Measurements from ENCODE around the gene ZNF383. TPM values are rescaled to one million over a fixed set of nuclear protein-coding genes. Genes with fewer than 3 reads are reported as not detected.
A peak's percentile ranks its signal among the peaks of the same experiment; 100 is the strongest.
"Not testable (repeated sequence)": the region's sequence is repeated elsewhere in the genome, so short reads cannot be mapped to it uniquely, and the experiment has no call there.

The ZNF383 gene
- total RNA-seq, 1 experiment from 2014 or later, result 6.5 TPM

DNA sequence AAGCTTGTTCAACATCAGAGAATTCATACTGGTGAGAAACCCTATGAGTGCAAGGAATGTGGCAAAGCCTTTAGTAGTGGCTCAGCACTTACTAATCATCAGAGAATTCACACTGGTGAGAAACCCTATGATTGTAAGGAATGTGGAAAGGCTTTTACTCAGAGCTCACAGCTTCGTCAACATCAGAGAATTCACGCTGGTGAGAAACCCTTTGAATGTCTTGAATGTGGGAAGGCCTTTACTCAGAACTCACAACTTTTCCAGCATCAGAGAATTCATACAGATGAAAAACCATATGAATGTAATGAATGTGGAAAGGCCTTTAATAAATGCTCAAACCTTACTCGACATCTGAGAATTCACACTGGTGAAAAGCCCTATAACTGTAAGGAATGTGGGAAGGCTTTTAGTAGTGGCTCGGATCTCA is 25.2 kb downstream of the ZNF383 start:
- intact Hi-C loops (cut with micrococcal nuclease; ENCODE audit: unreplicated experiment), result no loop called here
- no peak overlapping the region for H3K4me3 ChIP-seq
- no peak overlapping the region for H3K27ac ChIP-seq
- CTCF ChIA-PET, result no interaction called here
- no TSS peak for BruUV-seq (replicated peaks)
- no peak overlapping the region for H2AFZ ChIP-seq
- H3K9me2 ChIP-seq (ENCODE audit: insufficient read depth), result no peaks in the 10 kb centered on the region
- no peak overlapping the region for H3K4me2 ChIP-seq
- no peak for TF ChIP-seq EZH2 (IDR thresholded peaks at IDR 0.05; ENCODE audit: low read depth)
- TF ChIP-seq, protein P1, sequence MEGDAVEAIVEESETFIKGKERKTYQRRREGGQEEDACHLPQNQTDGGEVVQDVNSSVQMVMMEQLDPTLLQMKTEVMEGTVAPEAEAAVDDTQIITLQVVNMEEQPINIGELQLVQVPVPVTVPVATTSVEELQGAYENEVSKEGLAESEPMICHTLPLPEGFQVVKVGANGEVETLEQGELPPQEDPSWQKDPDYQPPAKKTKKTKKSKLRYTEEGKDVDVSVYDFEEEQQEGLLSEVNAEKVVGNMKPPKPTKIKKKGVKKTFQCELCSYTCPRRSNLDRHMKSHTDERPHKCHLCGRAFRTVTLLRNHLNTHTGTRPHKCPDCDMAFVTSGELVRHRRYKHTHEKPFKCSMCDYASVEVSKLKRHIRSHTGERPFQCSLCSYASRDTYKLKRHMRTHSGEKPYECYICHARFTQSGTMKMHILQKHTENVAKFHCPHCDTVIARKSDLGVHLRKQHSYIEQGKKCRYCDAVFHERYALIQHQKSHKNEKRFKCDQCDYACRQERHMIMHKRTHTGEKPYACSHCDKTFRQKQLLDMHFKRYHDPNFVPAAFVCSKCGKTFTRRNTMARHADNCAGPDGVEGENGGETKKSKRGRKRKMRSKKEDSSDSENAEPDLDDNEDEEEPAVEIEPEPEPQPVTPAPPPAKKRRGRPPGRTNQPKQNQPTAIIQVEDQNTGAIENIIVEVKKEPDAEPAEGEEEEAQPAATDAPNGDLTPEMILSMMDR (conservative IDR thresholded peaks at IDR 0.05), result no peak
- H3K27me3 ChIP-seq (ENCODE audit: insufficient read depth, low read depth), result no peaks in the 10 kb centered on the region
- H4K20me1 ChIP-seq (ENCODE audit: insufficient read depth), result no peaks in the 10 kb centered on the region
- POLR2A ChIA-PET (ENCODE audit: unreplicated experiment), result no interaction called here
- 0 out of 2 replicates have a peak, but pooled peaks cover 6% of the 10 kb centered on the region for H3F3A ChIP-seq (ENCODE audit: insufficient read depth, low read depth)
- no peak for DNase-seq
- no peaks in the 10 kb centered on the region for H3K4me1 ChIP-seq (replicated peaks; ENCODE audit: insufficient read depth)
- no peaks in the 10 kb centered on the region for H3K79me2 ChIP-seq (ENCODE audit: low read depth)
- H3K9me3 ChIP-seq (ENCODE audit: insufficient read depth, low read depth), result peaks cover 67% of the 10 kb centered on the region
- peaks cover 43% of the 10 kb centered on the region for H3K36me3 ChIP-seq (ENCODE audit: low read depth)

DNA sequence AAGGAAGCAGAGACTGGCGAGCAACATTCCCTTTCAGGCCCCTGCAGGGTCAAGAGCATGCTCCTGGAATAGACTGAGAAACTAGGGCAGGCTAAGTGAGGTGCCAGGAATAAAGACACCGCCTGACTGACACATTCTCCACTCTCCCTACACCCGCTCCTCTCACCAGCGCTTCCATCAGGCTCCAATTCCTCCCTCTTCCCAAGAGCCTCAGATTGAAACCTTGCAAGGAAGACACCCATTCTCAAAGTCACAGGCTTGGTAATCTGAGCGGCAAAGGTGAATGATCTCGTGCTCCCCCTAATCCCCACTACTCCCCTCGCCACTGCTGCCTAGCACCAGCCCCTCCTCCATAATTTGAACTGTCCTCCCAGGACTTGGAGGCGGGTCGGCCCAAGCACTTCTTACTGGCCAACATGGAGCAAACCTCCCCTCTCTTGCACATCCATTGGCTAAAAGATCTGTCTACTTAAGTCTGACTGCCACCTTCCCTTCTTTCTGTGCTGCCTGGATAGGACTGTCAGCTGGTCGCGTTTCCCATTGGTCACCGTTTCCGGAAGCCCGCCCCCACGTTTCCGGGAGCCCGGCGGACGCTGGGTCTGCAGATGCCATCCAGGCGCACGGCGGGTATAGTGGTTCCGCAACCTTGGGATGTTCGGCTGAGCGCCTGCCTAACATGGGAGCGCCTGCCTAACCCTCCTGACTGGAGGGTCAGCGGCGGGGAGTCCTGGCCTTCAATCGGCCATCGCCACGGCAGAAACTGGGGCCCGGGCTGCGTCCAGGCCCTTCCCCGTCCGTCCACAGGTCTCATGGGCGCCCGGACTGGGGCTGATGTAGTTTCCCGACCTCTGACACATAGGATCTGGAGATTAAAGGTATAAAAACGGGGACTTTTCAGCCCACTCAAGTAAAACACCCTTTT is 33.6 kb downstream of the ZNF383 start:
- POLR2A ChIA-PET (ENCODE audit: unreplicated experiment), result interaction anchor here (0.7 kb wide), 1 partner anchor 66 kb away, joined by 6 read pairs; no protein-coding TSS in a partner anchor
- peaks cover 4% of the 10 kb centered on the region for H3K36me3 ChIP-seq (ENCODE audit: low read depth)
- H3K9me3 ChIP-seq (ENCODE audit: insufficient read depth, low read depth), result peaks cover 15% of the 10 kb centered on the region; the same call in 1 of the 2 replicates
- H3K27ac ChIP-seq, result no peak overlapping the region
- H3K9me2 ChIP-seq (ENCODE audit: insufficient read depth), result no peaks in the 10 kb centered on the region
- no peaks in the 10 kb centered on the region for H3F3A ChIP-seq (ENCODE audit: insufficient read depth, low read depth)
- H3K27me3 ChIP-seq (ENCODE audit: insufficient read depth, low read depth), result no peaks in the 10 kb centered on the region
- BruUV-seq (replicated peaks), result TSS peak; percentile 79
- TF ChIP-seq, protein P1 (conservative IDR thresholded peaks at IDR 0.05), result no peak
- TF ChIP-seq EZH2 (IDR thresholded peaks at IDR 0.05; ENCODE audit: low read depth), result no peak
- H3K4me3 ChIP-seq, result peak overlapping the region; percentile 90
- H3K4me2 ChIP-seq, result peak overlapping the region; percentile 86
- CTCF ChIA-PET, result no interaction called here
- intact Hi-C loops (cut with micrococcal nuclease; ENCODE audit: unreplicated experiment), result no loop called here
- DNase-seq, result peak; percentile 92 to 94
- H2AFZ ChIP-seq, result peak overlapping the region; percentile 89
- no peaks in the 10 kb centered on the region for H4K20me1 ChIP-seq (ENCODE audit: insufficient read depth)
- H3K4me1 ChIP-seq (replicated peaks; ENCODE audit: insufficient read depth), result 0 out of 2 replicates have a peak, but pooled peaks cover 6% of the 10 kb centered on the region
- peaks cover 11% of the 10 kb centered on the region for H3K79me2 ChIP-seq (ENCODE audit: low read depth)

DNA sequence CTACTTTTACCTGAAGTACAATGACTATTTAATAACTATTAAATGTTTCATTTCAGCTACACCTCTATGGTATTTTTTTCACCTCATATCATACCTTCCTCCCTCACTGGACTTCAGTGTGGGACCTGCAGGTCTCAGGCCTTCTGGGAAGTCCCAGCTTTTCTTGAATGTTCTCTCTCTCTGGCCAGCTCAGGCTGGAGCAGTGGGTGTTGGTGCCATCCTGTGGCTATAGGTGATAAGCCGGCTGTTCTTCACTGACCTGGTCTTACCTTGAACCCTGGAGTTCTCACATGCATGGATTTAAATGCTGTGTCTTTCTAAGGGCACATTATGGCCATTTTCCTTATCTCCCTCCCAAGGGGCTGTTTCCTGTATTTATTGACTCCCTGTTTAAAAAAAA is 45.0 kb downstream of the ZNF383 start:
- H3K4me1 ChIP-seq (replicated peaks; ENCODE audit: insufficient read depth); H3K27ac ChIP-seq; H2AFZ ChIP-seq; H3F3A ChIP-seq (ENCODE audit: insufficient read depth, low read depth); H3K9me3 ChIP-seq (ENCODE audit: insufficient read depth, low read depth); intact Hi-C loops (cut with micrococcal nuclease; ENCODE audit: unreplicated experiment); H3K4me2 ChIP-seq; H3K79me2 ChIP-seq (ENCODE audit: low read depth); POLR2A ChIA-PET (ENCODE audit: unreplicated experiment); H4K20me1 ChIP-seq (ENCODE audit: insufficient read depth); H3K27me3 ChIP-seq (ENCODE audit: insufficient read depth, low read depth); H3K4me3 ChIP-seq; BruUV-seq (replicated peaks); H3K36me3 ChIP-seq (ENCODE audit: low read depth); DNase-seq; H3K9me2 ChIP-seq (ENCODE audit: insufficient read depth); CTCF ChIA-PET: not testable (repeated sequence)

DNA sequence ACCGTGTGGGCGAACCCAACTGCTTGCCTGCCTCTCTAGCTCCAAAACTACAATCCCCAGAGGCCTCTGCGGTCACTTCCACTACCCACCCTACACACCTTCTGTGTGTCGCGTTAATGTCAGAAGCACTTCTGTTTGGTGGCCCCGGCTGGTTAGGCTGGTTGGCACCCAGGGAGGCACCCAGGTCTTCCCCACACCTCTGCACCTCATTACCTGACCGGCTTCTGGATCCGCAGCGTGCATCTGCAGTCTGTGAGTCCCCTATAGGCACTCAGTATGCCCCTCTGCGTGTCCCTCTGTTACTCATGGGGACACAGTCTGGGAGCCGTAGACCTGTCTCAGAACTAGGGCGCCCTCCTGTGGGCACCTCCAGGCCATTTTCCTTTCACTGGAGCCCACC is 49.0 kb downstream of the ZNF383 start:
- H4K20me1 ChIP-seq (ENCODE audit: insufficient read depth); H3K36me3 ChIP-seq (ENCODE audit: low read depth); CTCF ChIA-PET; H3K27me3 ChIP-seq (ENCODE audit: insufficient read depth, low read depth); H3K9me3 ChIP-seq (ENCODE audit: insufficient read depth, low read depth); intact Hi-C loops (cut with micrococcal nuclease; ENCODE audit: unreplicated experiment); BruUV-seq (replicated peaks); DNase-seq; H3K79me2 ChIP-seq (ENCODE audit: low read depth); H3K4me3 ChIP-seq; H2AFZ ChIP-seq; H3K27ac ChIP-seq; H3K4me1 ChIP-seq (replicated peaks; ENCODE audit: insufficient read depth); POLR2A ChIA-PET (ENCODE audit: unreplicated experiment); H3K9me2 ChIP-seq (ENCODE audit: insufficient read depth); H3K4me2 ChIP-seq; H3F3A ChIP-seq (ENCODE audit: insufficient read depth, low read depth): not testable (repeated sequence)

DNA sequence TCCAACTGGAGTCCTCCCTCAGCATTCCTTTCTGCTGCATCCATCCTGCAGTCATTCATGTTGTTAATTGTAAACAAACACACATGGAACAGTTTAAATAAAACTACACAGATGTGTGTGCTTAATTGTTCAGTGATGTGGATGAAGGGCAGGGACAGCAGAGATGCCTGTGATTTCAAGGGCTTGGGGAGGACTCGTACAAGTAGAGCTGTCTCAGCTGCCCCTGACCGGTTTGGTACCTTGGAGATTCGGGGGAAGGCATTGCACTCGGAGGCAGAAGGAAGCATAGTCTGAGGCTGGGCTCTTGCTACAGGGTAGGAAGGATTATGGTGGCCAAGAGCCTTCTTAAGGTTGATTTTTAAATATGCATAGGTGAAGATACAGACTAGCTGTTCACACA is 49.7 kb downstream of the ZNF383 start:
- H3K27ac ChIP-seq; H3K36me3 ChIP-seq (ENCODE audit: low read depth); H4K20me1 ChIP-seq (ENCODE audit: insufficient read depth); DNase-seq; H3K4me1 ChIP-seq (replicated peaks; ENCODE audit: insufficient read depth); H3K4me3 ChIP-seq; H2AFZ ChIP-seq; H3K4me2 ChIP-seq; H3F3A ChIP-seq (ENCODE audit: insufficient read depth, low read depth); BruUV-seq (replicated peaks); H3K9me2 ChIP-seq (ENCODE audit: insufficient read depth); POLR2A ChIA-PET (ENCODE audit: unreplicated experiment); H3K79me2 ChIP-seq (ENCODE audit: low read depth); intact Hi-C loops (cut with micrococcal nuclease; ENCODE audit: unreplicated experiment); H3K9me3 ChIP-seq (ENCODE audit: insufficient read depth, low read depth); H3K27me3 ChIP-seq (ENCODE audit: insufficient read depth, low read depth); CTCF ChIA-PET: not testable (repeated sequence)

DNA sequence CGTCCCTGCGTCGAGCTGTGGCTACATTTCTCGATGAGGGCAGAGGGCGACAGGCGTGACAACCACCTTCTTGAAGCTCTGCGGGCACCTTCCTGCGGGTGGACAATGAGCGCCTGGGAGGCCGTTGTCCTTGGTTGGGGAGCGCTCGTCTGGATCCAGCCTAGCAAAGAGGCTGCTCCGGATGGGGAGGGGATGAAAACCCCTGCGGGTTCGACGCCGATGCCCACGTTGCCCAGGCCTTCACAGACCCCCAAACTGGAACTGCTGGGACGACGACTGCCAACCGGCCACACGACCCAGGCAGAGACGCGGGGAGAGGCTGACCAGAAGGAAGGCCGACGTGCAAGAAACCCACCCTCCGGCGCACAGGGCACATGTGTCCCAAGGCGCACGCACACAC is 62.6 kb downstream of the ZNF383 start:
- intact Hi-C loops (cut with micrococcal nuclease; ENCODE audit: unreplicated experiment); CTCF ChIA-PET; H3K4me2 ChIP-seq; H3K9me2 ChIP-seq (ENCODE audit: insufficient read depth); H3K36me3 ChIP-seq (ENCODE audit: low read depth); H3K9me3 ChIP-seq (ENCODE audit: insufficient read depth, low read depth); BruUV-seq (replicated peaks); H3K4me3 ChIP-seq; H4K20me1 ChIP-seq (ENCODE audit: insufficient read depth); H3K27me3 ChIP-seq (ENCODE audit: insufficient read depth, low read depth); H3K27ac ChIP-seq; DNase-seq; H3K4me1 ChIP-seq (replicated peaks; ENCODE audit: insufficient read depth); H2AFZ ChIP-seq; POLR2A ChIA-PET (ENCODE audit: unreplicated experiment); H3K79me2 ChIP-seq (ENCODE audit: low read depth); H3F3A ChIP-seq (ENCODE audit: insufficient read depth, low read depth): not testable (repeated sequence)
